OCI-LY3 (cell line): ENCODE measurements around the gene RRAGD.

Experiments
- H2AFZ ChIP-seq: fragments of 200-600, 300-600 bp; shearing (Covaris generic); 2 replicates; pipeline ENCODE4 v1.6.0; 2014; ENCODE audit warnings: antibody characterized with exemption, low read depth, low read length
- H3K27ac ChIP-seq: fragments of 200-600, 300-600 bp; sonication (generic); 2 replicates; pipeline ENCODE4 v1.5.1; 2014; ENCODE audit warnings: mild to moderate bottlenecking, low read length, moderate library complexity, mixed read lengths
- H3K27me3 ChIP-seq: fragments of 200-600, 300-600 bp; sonication (generic); 2 replicates; pipeline ENCODE4 v1.6.1; 2014; ENCODE audit warnings: low read depth, low read length, mixed read lengths
- H3K36me3 ChIP-seq: fragments of 200-600, 300-600 bp; sonication (generic); replicated peaks from 2 replicates; pipeline ENCODE3; 2014; ENCODE audit warnings: low read depth, low read length, mixed read lengths
- H3K4me1 ChIP-seq: fragments of 300-600, 200-600 bp; sonication (generic); 2 replicates; pipeline ENCODE4 v1.6.1; 2014; ENCODE audit warnings: low read length, mixed read lengths
- H3K4me2 ChIP-seq: fragments of 200-600, 300-600 bp; sonication (generic); 2 replicates; pipeline ENCODE4 v1.6.1; 2014; ENCODE audit warnings: low read length, mixed read lengths
- H3K4me3 ChIP-seq: fragments of 300-600, 200-600 bp; sonication (generic); 2 replicates; pipeline ENCODE4 v1.5.1; 2014; ENCODE audit warnings: antibody characterized with exemption, mild to moderate bottlenecking, low read length, moderate library complexity
- H3K79me2 ChIP-seq: fragments of 300-600, 200-600 bp; shearing (Covaris generic); 2 replicates; pipeline ENCODE4 v1.6.1; 2014; ENCODE audit warnings: mild to moderate bottlenecking, low read length, mixed read lengths
- H3K9ac ChIP-seq: fragments of 300-600, 200-600 bp; shearing (Covaris generic); 2 replicates; pipeline ENCODE4 v1.6.0; 2014; ENCODE audit warnings: mild to moderate bottlenecking, low read length, moderate library complexity
- H3K9me3 ChIP-seq: fragments of 200-600, 300-600 bp; shearing (Covaris generic); 2 replicates; pipeline ENCODE4 v1.6.1; 2014; ENCODE audit warnings: low read length, mixed read lengths; ENCODE audit not compliant: insufficient read depth
- H4K20me1 ChIP-seq: fragments of 200-600, 300-600 bp; sonication (generic); 2 replicates; pipeline ENCODE4 v1.6.1; 2016; ENCODE audit warnings: low read length, mixed read lengths; ENCODE audit not compliant: insufficient read depth
- CTCF ChIP-seq: fragments of 200-600, 300-600 bp; sonication (generic); IDR thresholded peaks from 2 replicates; pipeline ENCODE4 v1.5.1; 2014; ENCODE audit warnings: antibody characterized with exemption, low read length, low read depth
- EZH2phosphoT487 ChIP-seq: fragments of 200-600 bp; shearing (Covaris generic); IDR thresholded peaks from 2 replicates; pipeline ENCODE4 v1.6.1; 2018; ENCODE audit warnings: antibody characterized with exemption, mixed run types, low read depth

RRAGD gene

GRCh38 chr6:89430201-89430962 is 18.3 kb upstream of the RRAGD start:
- no peaks in the 10 kb centered on the region for H3K79me2 ChIP-seq

GRCh38 chr6:89416796-89417195 is 4.7 kb upstream of the RRAGD start:
- peaks cover 5% of the 10 kb centered on the region; the same call in 1 of the 2 replicates for H3K4me1 ChIP-seq
- H4K20me1 ChIP-seq = no peaks in the 10 kb centered on the region
- no peak overlapping the region for H3K9ac ChIP-seq
- H3K4me2 ChIP-seq = no peak overlapping the region
- H3K36me3 ChIP-seq = no peaks in the 10 kb centered on the region
- no peak overlapping the region for H3K4me3 ChIP-seq
- TF ChIP-seq EZH2phosphoT487 (no peak), CTCF (no peak)
- peaks cover 27% of the 10 kb centered on the region for H3K27me3 ChIP-seq
- H2AFZ ChIP-seq = no peak overlapping the region
- H3K9me3 ChIP-seq = no peaks in the 10 kb centered on the region
- H3K27ac ChIP-seq = no peak overlapping the region
- H3K79me2 ChIP-seq = no peaks in the 10 kb centered on the region

More at GRCh38 chr6:89430201-89430962, 18.3 kb upstream of the RRAGD start:
- Histone ChIP-seq H3K4me1 (peaks cover 4% of the 10 kb centered on the region; the same call in 1 of the 2 replicates), H2AFZ (no peak overlapping the region), H3K4me3 (no peak overlapping the region), H4K20me1 (no peaks in the 10 kb centered on the region), H3K27me3 (peaks cover 6% of the 10 kb centered on the region), H3K36me3 (no peaks in the 10 kb centered on the region), H3K4me2 (no peak overlapping the region), H3K9ac (no peak overlapping the region), H3K9me3 (no peaks in the 10 kb centered on the region), H3K27ac (no peak overlapping the region)
- TF ChIP-seq CTCF (no peak), EZH2phosphoT487 (no peak)

GRCh38 chr6:89415185-89415584 is 3.1 kb upstream of the RRAGD start:
- Histone ChIP-seq H3K9me3 (no peaks in the 10 kb centered on the region), H3K9ac (no peak overlapping the region), H3K27me3 (peaks cover 43% of the 10 kb centered on the region), H3K27ac (no peak overlapping the region), H3K4me1 (peaks cover 13% of the 10 kb centered on the region), H3K4me2 (no peak overlapping the region), H3K79me2 (no peaks in the 10 kb centered on the region), H2AFZ (no peak overlapping the region), H3K36me3 (no peaks in the 10 kb centered on the region), H3K4me3 (no peak overlapping the region), H4K20me1 (peaks cover 9% of the 10 kb centered on the region; the same call in 1 of the 2 replicates)
- TF ChIP-seq CTCF = no peak
- no peak for TF ChIP-seq EZH2phosphoT487

- H4K20me1 ChIP-seq = peaks cover 18% of the 10 kb centered on the region; the same call in 1 of the 2 replicates
- H3K4me2 ChIP-seq = no peak overlapping the region
- no peaks in the 10 kb centered on the region for H3K79me2 ChIP-seq
- H3K4me1 ChIP-seq = peaks cover 14% of the 10 kb centered on the region
- H3K9ac ChIP-seq = no peak overlapping the region
- H3K9me3 ChIP-seq = no peaks in the 10 kb centered on the region
- H2AFZ ChIP-seq = no peak overlapping the region
- H3K27ac ChIP-seq = no peak overlapping the region
- TF ChIP-seq EZH2phosphoT487 = no peak
- TF ChIP-seq CTCF = no peak
- no peak overlapping the region for H3K4me3 ChIP-seq
- peaks cover 51% of the 10 kb centered on the region for H3K27me3 ChIP-seq
- H3K36me3 ChIP-seq = no peaks in the 10 kb centered on the region
Measured at GRCh38 chr6:89414215-89414614, 2.1 kb upstream of the RRAGD start.
